Calu3 (cell line): ENCODE results near the gene AHSP. TPM values are rescaled to one million over a fixed set of nuclear protein-coding genes. Genes with fewer than 3 reads are reported as not detected.

Experiments used
- total RNA-seq: library from RNA; stranded (reverse); gene quantifications from 2 replicates; pipeline ENCODE4 v1.2.3, GENCODE V29; 2022

The AHSP gene
- total RNA-seq, 1 experiment from 2014 or later, result not detected

Other genes with a start within 250 kb of the AHSP start
- gene ITGAX, start 172.7 kb upstream of the AHSP start, total RNA-seq, result 1.6 and 3.9 TPM in 2 replicates
- gene ITGAD, start 134.6 kb upstream of the AHSP start, total RNA-seq, result not detected in 2 replicates
- not detected in 2 replicates for gene COX6A2, start 99.5 kb upstream of the AHSP start, total RNA-seq
- 0.17 TPM in 1 of 2 replicates, not detected in the other for gene ZNF843, start 85.1 kb upstream of the AHSP start, total RNA-seq
- gene ARMC5, start 68.4 kb upstream of the AHSP start, total RNA-seq, result 13.2 and 13.6 TPM in 2 replicates
- 14.5 and 18.7 TPM in 2 replicates for gene TGFB1I1, start 55.7 kb upstream of the AHSP start, total RNA-seq
- 0.54 and 1.6 TPM in 2 replicates for gene SLC5A2, start 44.8 kb upstream of the AHSP start, total RNA-seq
- gene RUSF1, start 19.5 kb upstream of the AHSP start, total RNA-seq, result 96.0 and 105 TPM in 2 replicates